Brain microvascular endothelial cell (primary cell): ENCODE data around the gene KCNH1.

Experiments
- DNase-seq: peaks from one replicate; pipeline ENCODE4 v3.0.0-alpha.2; 2020
- H3K27ac ChIP-seq: fragments of 250-450 bp; sonication (Bioruptor Pico); 2 replicates; pipeline ENCODE4 v1.5.1; 2020; ENCODE audit warnings: mild to moderate bottlenecking, moderate library complexity
- H3K27me3 ChIP-seq: fragments of 250-450 bp; sonication (Bioruptor Pico); replicated peaks from 2 replicates; pipeline ENCODE4 v1.5.1; 2020; ENCODE audit warnings: mild to moderate bottlenecking
- H3K36me3 ChIP-seq: fragments of 250-450 bp; sonication (Bioruptor Pico); replicated peaks from 2 replicates; pipeline ENCODE4 v1.5.1; 2020; ENCODE audit warnings: mild to moderate bottlenecking
- H3K4me3 ChIP-seq: 2 replicates; pipeline ENCODE4 v1.5.1; 2011; ENCODE audit warnings: low read depth, mild to moderate bottlenecking, control low read depth, low read length, moderate library complexity
- CTCF ChIP-seq: IDR thresholded peaks from 2 replicates; pipeline ENCODE4 v1.5.1; 2011; ENCODE audit warnings: low read depth, mild to moderate bottlenecking, moderate library complexity, low read length, control low read depth, inconsistent platforms; ENCODE audit errors: missing control alignments
- in situ Hi-C: cut with HindIII; loops from 2 replicates; pipeline ENCODE4 v1.10.0; 2017; ENCODE audit warnings: low sequenced_read_pairs, low pct_ligation_motif_present

The KCNH1 gene

GRCh38 chr1:211118407-211119102, 15.4 kb downstream of the KCNH1 start:
- no peak for DNase-seq
- no peaks in the 10 kb centered on the region for H3K36me3 ChIP-seq
- H3K4me3 ChIP-seq = no peak overlapping the region
- peak; percentile 15 for TF ChIP-seq CTCF
- no peaks in the 10 kb centered on the region for H3K27me3 ChIP-seq
- in situ Hi-C loops = no loop called here
- H3K27ac ChIP-seq = no peak overlapping the region

- H3K36me3 ChIP-seq = no peaks in the 10 kb centered on the region
- no peak for DNase-seq
- no peak overlapping the region for H3K27ac ChIP-seq
- in situ Hi-C loops = no loop called here
- H3K4me3 ChIP-seq = no peak overlapping the region
- H3K27me3 ChIP-seq = no peaks in the 10 kb centered on the region
- TF ChIP-seq CTCF = no peak
Measured at GRCh38 chr1:211114446-211114845, 19.5 kb downstream of the KCNH1 start.

- H3K4me3 ChIP-seq = no peak overlapping the region
- no peak for DNase-seq
- H3K27me3 ChIP-seq = no peaks in the 10 kb centered on the region
- in situ Hi-C loops = no loop called here
- no peak overlapping the region for H3K27ac ChIP-seq
- no peak for TF ChIP-seq CTCF
- no peaks in the 10 kb centered on the region for H3K36me3 ChIP-seq
Measured at GRCh38 chr1:211113566-211113965, 20.4 kb downstream of the KCNH1 start.

GRCh38 chr1:211111351-211111750, 22.6 kb downstream of the KCNH1 start:
- no peak for DNase-seq
- H3K4me3 ChIP-seq = no peak overlapping the region
- H3K27me3 ChIP-seq = no peaks in the 10 kb centered on the region
- no peak for TF ChIP-seq CTCF
- in situ Hi-C loops = no loop called here
- no peak overlapping the region for H3K27ac ChIP-seq
- no peaks in the 10 kb centered on the region for H3K36me3 ChIP-seq

- in situ Hi-C loops = no loop called here
- DNase-seq = no peak
Measured at GRCh38 chr1:211101481-211101880, 32.5 kb downstream of the KCNH1 start.

More at GRCh38 chr1:211101481-211101880, 32.5 kb downstream of the KCNH1 start:
- no peaks in the 10 kb centered on the region for H3K27me3 ChIP-seq
- TF ChIP-seq CTCF = no peak
- H3K27ac ChIP-seq = no peak overlapping the region
- H3K4me3 ChIP-seq = no peak overlapping the region
- H3K36me3 ChIP-seq = no peaks in the 10 kb centered on the region
